ENCODE data around the gene KDM5C.
A peak's percentile ranks its signal among the peaks of the same experiment; 100 is the strongest.

Gene KDM5C

GRCh38 chrX:53263597-53264094 lies 38.6 kb upstream of the KDM5C start:
- H3K27ac ChIP-seq = peak overlapping the region; percentile 66
- peak; percentile 53 for DNase-seq (ENCODE audit: low spot score)
- CTCF ChIA-PET = interaction anchor here (0.6 kb wide), 1 partner anchor 179 kb away, joined by 3 read pairs; no protein-coding TSS in a partner anchor
- POLR2A ChIA-PET (ENCODE audit: low non-redundant PET) = no interaction called here
- TF ChIP-seq, protein P1, sequence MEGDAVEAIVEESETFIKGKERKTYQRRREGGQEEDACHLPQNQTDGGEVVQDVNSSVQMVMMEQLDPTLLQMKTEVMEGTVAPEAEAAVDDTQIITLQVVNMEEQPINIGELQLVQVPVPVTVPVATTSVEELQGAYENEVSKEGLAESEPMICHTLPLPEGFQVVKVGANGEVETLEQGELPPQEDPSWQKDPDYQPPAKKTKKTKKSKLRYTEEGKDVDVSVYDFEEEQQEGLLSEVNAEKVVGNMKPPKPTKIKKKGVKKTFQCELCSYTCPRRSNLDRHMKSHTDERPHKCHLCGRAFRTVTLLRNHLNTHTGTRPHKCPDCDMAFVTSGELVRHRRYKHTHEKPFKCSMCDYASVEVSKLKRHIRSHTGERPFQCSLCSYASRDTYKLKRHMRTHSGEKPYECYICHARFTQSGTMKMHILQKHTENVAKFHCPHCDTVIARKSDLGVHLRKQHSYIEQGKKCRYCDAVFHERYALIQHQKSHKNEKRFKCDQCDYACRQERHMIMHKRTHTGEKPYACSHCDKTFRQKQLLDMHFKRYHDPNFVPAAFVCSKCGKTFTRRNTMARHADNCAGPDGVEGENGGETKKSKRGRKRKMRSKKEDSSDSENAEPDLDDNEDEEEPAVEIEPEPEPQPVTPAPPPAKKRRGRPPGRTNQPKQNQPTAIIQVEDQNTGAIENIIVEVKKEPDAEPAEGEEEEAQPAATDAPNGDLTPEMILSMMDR (conservative IDR thresholded peaks at IDR 0.05; ENCODE audit: low read depth) = no peak

DNA sequence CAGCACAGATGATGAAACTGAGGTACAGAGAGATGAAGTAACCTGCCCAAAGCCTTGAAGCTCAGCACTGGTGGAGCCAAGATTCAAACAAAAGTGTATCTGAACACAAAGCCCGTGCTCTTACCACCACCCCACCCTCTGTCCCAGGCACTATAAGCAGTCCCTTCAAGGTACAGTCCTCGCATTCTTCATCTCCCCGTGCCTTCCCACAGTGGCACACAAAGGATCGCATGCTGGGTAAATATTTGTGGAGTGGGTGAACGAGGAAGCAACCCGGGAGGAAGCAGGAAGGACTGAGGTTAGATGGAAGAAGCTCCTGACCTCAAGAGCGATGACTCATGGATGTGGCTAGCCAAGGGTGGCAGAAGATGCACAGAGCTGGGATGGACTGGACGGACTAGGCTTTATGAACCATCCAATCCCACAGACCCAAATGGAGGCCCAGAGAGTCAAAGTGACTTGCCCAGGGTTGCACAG lies 37.9 kb upstream of the KDM5C start:
- H3K27ac ChIP-seq = peak overlapping the region; percentile 66
- TF ChIP-seq, protein P1 (conservative IDR thresholded peaks at IDR 0.05; ENCODE audit: low read depth) = no peak
- no peak for DNase-seq (ENCODE audit: low spot score)
- ChIA-PET CTCF (interaction anchor here (0.6 kb wide), 1 partner anchor 179 kb away, joined by 3 read pairs; no protein-coding TSS in a partner anchor), POLR2A (ENCODE audit: low non-redundant PET) (no interaction called here)

DNA sequence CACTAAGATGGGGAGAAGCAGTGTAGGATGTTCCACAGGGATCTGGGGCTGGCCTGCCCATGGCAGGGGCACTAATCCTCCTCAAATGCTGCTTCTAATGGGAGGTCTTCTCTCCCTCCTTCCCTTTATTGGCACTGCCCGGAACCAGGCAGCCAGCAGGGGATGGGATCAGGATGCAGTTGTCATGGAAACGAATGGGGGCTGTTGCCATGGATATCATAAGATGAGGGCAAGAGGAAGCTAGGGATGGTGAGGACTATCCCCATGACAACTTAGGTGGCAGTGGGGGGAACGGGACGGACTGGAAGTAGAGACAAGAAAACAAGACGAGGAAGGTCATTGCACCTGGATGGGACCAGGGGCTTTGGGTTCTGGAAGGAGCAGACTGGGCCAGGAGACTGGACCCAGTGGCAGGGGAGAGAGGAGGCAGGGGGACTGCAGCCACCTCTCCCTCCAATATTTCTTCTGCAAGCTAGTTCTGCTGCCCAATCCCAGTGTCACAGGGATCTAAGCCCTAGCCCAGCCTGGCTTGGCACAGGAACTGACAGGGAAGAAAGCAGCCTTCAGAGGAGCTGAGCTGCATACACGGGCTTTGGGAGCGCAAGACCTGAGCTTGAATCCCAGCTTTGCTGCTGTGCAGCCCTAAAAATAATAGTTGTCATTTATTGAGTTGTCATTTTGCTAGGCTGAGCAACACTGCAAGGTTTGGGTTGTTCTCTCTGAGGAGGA lies 37.3 kb upstream of the KDM5C start:
- CTCF ChIA-PET = no interaction called here
- DNase-seq (ENCODE audit: low spot score) = no peak
- TF ChIP-seq, protein P1 (conservative IDR thresholded peaks at IDR 0.05; ENCODE audit: low read depth) = no peak
- no peak overlapping the region; the same call in 1 of the 2 replicates for H3K27ac ChIP-seq
- POLR2A ChIA-PET (ENCODE audit: low non-redundant PET) = no interaction called here

DNA sequence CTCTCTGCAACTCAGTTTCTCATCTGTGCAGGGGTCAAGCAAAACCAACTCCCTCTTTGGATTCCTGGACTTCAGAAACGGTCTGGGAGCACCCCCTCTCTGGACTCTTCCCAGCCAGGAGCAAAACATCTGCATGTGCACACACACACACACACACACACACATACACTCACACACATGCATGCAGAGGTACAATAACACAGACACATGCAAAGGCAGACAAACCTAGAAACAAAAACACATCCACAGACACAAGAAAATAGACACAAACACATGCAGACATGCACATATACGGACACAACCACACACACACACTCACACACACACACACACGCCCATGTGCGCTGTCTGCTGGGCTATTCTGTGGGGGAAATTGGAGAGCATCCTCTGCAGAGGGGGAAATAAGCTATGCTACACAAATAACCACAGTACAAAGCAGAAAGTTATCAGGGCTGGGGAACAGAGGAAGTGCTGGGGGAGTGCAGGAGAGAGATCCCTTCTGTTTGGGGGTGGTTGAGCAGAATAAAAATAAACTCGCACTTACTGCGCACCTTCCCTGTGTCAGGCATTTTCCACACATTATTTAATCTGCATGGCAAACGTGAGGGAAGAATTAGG lies 36.5 kb upstream of the KDM5C start:
- no peak overlapping the region for H3K27ac ChIP-seq
- TF ChIP-seq, protein P1 (conservative IDR thresholded peaks at IDR 0.05; ENCODE audit: low read depth) = no peak
- ChIA-PET CTCF (no interaction called here), POLR2A (ENCODE audit: low non-redundant PET) (no interaction called here)
- no peak for DNase-seq (ENCODE audit: low spot score)

GRCh38 chrX:53260836-53261235 lies 35.8 kb upstream of the KDM5C start:
- no peak overlapping the region for H3K27ac ChIP-seq
- DNase-seq (ENCODE audit: low spot score) = no peak
- ChIA-PET CTCF (no interaction called here), POLR2A (ENCODE audit: low non-redundant PET) (no interaction called here)
- TF ChIP-seq, protein P1 (conservative IDR thresholded peaks at IDR 0.05; ENCODE audit: low read depth) = no peak

DNA sequence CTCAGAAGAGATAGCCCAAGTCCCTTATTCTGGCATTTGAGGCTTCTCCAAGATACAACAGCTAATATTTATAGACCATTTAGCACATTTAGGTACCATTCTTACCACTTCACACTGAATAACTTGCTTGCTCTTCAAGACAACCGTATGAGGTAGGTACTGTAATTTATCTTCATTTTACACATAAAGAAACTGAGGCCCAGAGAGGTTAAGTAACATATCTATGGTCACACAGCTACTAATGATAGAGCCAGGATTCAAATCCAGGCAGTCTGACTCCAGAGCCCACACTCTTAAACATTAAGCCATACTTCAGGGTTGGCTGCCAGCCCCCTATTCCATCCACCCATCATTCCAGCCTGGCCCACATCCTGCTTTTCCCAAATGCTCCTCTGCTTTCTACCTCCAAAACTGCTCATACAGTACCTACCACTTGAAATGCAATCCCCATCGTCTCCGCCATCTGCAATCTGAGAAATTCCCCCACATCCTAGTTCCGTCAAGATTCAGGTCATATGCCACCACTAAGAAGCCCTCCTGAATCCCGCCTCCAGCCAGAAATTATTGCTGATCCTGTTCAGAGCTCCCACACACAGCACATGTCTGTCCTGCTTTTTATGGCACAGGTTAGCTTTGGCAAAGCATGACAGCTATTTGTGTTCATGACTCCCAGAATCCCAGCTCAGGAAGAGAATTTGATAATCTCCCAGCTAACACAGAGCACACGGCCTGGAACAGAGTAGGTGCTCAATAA lies 32.8 kb upstream of the KDM5C start:
- POLR2A ChIA-PET (ENCODE audit: low non-redundant PET) = no interaction called here
- DNase-seq (ENCODE audit: low spot score) = no peak
- TF ChIP-seq, protein P1 (conservative IDR thresholded peaks at IDR 0.05; ENCODE audit: low read depth) = no peak
- CTCF ChIA-PET = no interaction called here
- no peak overlapping the region for H3K27ac ChIP-seq
